Gastrocnemius medialis (tissue), 4 donors: ENCODE data around the gene ZNF766.

Experiments
- CTCF ChIP-seq, 5 experiments: fragments of 450-650 bp in 3 of 5; fragments of 200-600 bp in 2 of 5; sonication (generic) in 2 of 5; IDR thresholded peaks in 4 of 5; conservative IDR thresholded peaks in 1 of 5; 1 replicate in 4 of 5; 2 replicates in 1 of 5; pipeline ENCODE4 v1.5.1; 2016 to 2019; ENCODE audit warnings: antibody characterized with exemption in 5 of 5, mild to moderate bottlenecking in 3 of 5, moderate library complexity in 3 of 5
- POLR2A ChIP-seq, 2 donors: fragments of 450-650 bp; IDR thresholded peaks; one replicate each; pipeline ENCODE4 v1.6.1; 2017; ENCODE audit warnings: antibody characterized with exemption in 2 of 2, mild to moderate bottlenecking in 2 of 2, moderate library complexity in 2 of 2

- TF ChIP-seq CTCF (IDR thresholded peaks at IDR 0.05 in 4 of 5, conservative IDR thresholded peaks at IDR 0.05 in 1 of 5) (no peak), POLR2A (IDR thresholded peaks at IDR 0.05) (no peak)
Observed at GRCh38 chr19:52277471-52277870, 8.1 kb downstream of the ZNF766 start.
